Ovary (tissue), 3 donors: ENCODE data around the gene DNAH8.

Experiments
- CTCF ChIP-seq, 3 donors: fragments of 450-650 bp in 2 of 3; fragments of 200-600 bp in 1 of 3; IDR thresholded peaks; one replicate each; pipeline versions ENCODE4 v1.5.1 to v1.8.0; 2016 to 2022; ENCODE audit warnings: antibody characterized with exemption in 3 of 3, mild to moderate bottlenecking in 1 of 3
- EP300 ChIP-seq: sonication (generic); formaldehyde crosslinking; IDR thresholded peaks from one replicate; pipeline ENCODE4 v1.6.1; 2017; ENCODE audit warnings: antibody characterized with exemption
- POLR2A ChIP-seq: fragments of 450-650 bp; IDR thresholded peaks from one replicate; pipeline ENCODE4 v1.6.1; 2017; ENCODE audit warnings: antibody characterized with exemption, mild to moderate bottlenecking, moderate library complexity
- donor health status: DM: no; HTN: no; CAD: no.

GRCh38 chr6:38805692-38806091 lies 90.6 kb downstream of the DNAH8 start:
- TF ChIP-seq POLR2A (no peak), CTCF (IDR thresholded peaks at IDR 0.05) (no peak), EP300 (no peak)
